Pancreas (tissue), 10 donors: ENCODE results near the gene CTSL. TPM values are rescaled to one million over a fixed set of nuclear protein-coding genes. Genes with fewer than 3 reads are reported as not detected.

Experiments used
- ATAC-seq, 4 donors: fragments of 200-7000 bp; cut with Tn5 transposase; one replicate each; pipeline versions ENCODE4 v1.8.0 to v1.9.1; 2020; ENCODE audit warnings: mild to moderate bottlenecking in 4 of 4, moderate library complexity in 4 of 4
- DNase-seq, 6 donors: peaks; one replicate each; pipeline ENCODE4 v3.0.0-alpha.2; 2020
- FAIRE-seq: peaks from 2 replicates; lab custom pipeline; 2012; peaks lifted over from hg19 to GRCh38; lab: Jason Lieb, UNC
- H3K27ac ChIP-seq, 4 donors: fragments of 200-600 bp; sonication (generic); 1 replicate in 3 of 4; 2 replicates in 1 of 4; pipeline versions ENCODE4 v1.5.0 to v1.8.0; 2020
- H3K27me3 ChIP-seq, 4 donors: fragments of 200-600 bp; one replicate each; pipeline ENCODE4 v1.8.0; 2021
- H3K36me3 ChIP-seq, 3 donors: fragments of 200-600 bp; sonication (generic) in 1 of 3; one replicate each; pipeline versions ENCODE4 v1.5.0 to v1.8.0; 2020 to 2021
- H3K4me1 ChIP-seq, 3 donors: fragments of 200-600 bp; one replicate each; pipeline ENCODE4 v1.8.0; 2021
- H3K4me3 ChIP-seq, 4 donors: fragments of 200-600 bp; sonication (generic) in 2 of 4; one replicate each; pipeline versions ENCODE4 v1.5.0 to v1.8.0; 2020 to 2021
- H3K9me3 ChIP-seq, 4 donors: fragments of 200-600 bp; one replicate each; pipeline ENCODE4 v1.8.0; 2021
- WGBS, 2 donors: extraction: QIAGEN DNeasy Blood & Tissue Kit; methylation state at CpG; one replicate each; pipeline ENCODE4 v1.1.7; 2013; 5-methylcytosine and 5-hydroxymethylcytosine counted together
- intact Hi-C, 3 donors: fragments of 100-400 bp; cut with DNase I; formaldehyde crosslinking; loops; one replicate each; pipeline versions ENCODE4 v1.11.1 to v1.14.2; 2022
- polyA plus RNA-seq, 2 donors: library from polyadenylated mRNA; stranded (reverse); fragments of 200-250 nt; gene quantifications; one replicate each; pipeline ENCODE4 v1.2.3, GENCODE V29; 2013
- total RNA-seq, 6 donors: library from RNA; stranded (reverse); fragmentation: NEBNext Ultra II Directional in 4 of 6; extraction: Animal tissue kit (Norgen Biotek cat#: 25700) in 4 of 6; gene quantifications; one replicate each; pipeline versions ENCODE4 v1.2.1 to v1.2.4, GENCODE V29; 2021 to 2023
- TF ChIP-seq, protein P1 (sequence below), 4 donors: fragments of 200-600 bp; sonication (generic) in 3 of 4; IDR thresholded peaks; one replicate each; pipeline versions ENCODE4 v1.5.0 to v1.8.0; 2021; ENCODE audit warnings: antibody characterized with exemption in 4 of 4
- donor health status: healthy with polysubstance abuse.
- donor health status: DM: no; HTN: no; CAD: no; lungs with moderate emphysema.
- donor health status: DM: no; HTN: no; CAD: no.
- donor health status: control.
- donor health status: control.
- donor health status: Bipolar disorder and iron deficiency.
- donor health status: DM: yes; HTN: yes; CAD: no.
- donor health status: DM: no; HTN: no; CAD: no.
- donor health status: DM: no; HTN: no; CAD: no.
- donor health status: DM: yes; HTN: yes; CAD: no.

Gene CTSL
- total and polyA plus RNA-seq, 8 donors = 33.8 to 67.7 (median 42.6) TPM

DNA sequence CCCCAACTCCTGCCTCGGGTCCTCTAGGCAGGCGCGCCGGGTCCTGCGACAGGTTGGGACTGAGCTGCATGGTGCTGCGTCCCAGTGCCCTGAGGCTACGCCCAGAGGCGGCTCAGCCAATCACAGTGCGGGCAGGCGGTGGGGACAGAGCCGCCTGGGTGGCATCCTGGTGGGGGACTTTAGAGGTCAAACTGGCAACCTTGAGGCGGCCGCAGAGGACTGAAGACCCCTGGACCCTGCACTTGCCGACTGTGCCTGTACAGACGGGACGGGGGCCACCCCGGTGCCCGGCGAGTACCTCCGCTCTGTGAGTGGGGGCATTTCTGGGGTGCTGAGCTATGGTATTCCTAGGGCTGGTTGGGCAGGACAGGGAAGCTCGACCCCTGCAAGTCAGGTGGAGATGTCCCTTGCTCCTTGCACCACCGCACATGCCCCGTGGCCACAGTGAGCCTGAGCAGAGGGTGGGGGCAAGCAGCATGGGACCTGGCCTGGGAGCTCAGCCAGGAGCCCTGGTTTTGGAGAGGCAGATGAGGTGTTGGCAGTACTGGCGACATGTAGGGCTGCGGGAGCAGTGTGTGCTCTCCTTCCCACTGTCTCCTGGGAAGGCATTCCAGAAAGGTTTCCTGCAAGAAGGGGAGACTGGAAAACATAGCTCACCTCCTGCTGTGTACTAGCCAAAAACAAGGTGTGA, 45.5 kb downstream of the CTSL start:
- no peak for DNase-seq
- FAIRE-seq = no peak
- no peaks in the 10 kb centered on the region for H3K4me1 ChIP-seq
- no peak overlapping the region for H3K27ac ChIP-seq
- no peak overlapping the region for H3K4me3 ChIP-seq
- TF ChIP-seq, protein P1, sequence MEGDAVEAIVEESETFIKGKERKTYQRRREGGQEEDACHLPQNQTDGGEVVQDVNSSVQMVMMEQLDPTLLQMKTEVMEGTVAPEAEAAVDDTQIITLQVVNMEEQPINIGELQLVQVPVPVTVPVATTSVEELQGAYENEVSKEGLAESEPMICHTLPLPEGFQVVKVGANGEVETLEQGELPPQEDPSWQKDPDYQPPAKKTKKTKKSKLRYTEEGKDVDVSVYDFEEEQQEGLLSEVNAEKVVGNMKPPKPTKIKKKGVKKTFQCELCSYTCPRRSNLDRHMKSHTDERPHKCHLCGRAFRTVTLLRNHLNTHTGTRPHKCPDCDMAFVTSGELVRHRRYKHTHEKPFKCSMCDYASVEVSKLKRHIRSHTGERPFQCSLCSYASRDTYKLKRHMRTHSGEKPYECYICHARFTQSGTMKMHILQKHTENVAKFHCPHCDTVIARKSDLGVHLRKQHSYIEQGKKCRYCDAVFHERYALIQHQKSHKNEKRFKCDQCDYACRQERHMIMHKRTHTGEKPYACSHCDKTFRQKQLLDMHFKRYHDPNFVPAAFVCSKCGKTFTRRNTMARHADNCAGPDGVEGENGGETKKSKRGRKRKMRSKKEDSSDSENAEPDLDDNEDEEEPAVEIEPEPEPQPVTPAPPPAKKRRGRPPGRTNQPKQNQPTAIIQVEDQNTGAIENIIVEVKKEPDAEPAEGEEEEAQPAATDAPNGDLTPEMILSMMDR (IDR thresholded peaks at IDR 0.05) = no peak
- WGBS, 2 donors = 49 to 55% methylated on average over 25 of the region's 25 CpGs
- no peaks in the 10 kb centered on the region for H3K9me3 ChIP-seq
- H3K27me3 ChIP-seq = no peaks in the 10 kb centered on the region
- ATAC-seq = no peak
- no peaks in the 10 kb centered on the region for H3K36me3 ChIP-seq
- intact Hi-C loops = no loop called here

DNA sequence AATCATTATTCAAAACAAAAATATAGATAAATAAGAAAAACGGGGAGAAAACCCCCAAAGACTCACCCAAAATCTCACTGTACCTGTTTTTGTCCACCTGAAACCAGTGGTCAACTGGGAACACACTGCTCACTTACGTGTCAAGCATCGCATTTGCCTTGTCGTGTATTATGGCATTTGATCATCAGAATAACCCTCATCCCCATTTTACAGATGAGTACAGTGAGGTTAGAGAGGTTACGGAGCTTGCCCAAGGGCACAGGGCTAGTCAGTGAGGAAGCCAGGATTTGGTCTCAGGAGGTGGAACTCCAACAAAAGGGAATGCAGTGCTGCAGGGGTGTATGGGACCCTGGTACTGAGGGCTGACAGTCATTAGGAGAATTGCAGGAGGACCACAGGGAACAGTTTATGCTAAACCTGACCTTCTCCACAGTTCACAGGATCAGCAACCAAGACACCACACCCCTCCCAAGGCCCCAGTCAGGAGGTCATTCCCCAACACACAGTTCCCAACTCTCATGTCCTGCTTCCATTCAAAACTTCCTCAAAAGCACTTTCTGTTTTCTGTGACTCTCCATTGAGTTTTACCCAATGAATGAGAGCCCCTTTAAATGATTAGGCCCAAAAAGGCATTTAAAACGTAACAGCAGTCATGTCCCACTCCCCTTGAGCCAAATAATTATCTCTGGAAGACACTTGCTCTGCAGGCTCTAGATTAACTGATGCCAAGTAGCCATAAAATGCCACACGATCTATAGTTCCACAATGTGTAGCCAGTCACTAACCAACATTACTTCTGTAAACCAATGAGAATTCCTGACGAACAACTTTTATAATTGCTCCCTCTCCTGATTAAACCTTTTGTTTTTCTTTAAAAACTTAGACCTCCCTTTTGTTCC, 50.8 kb downstream of the CTSL start:
- Histone ChIP-seq H3K27ac (no peak overlapping the region), H3K36me3 (no peaks in the 10 kb centered on the region), H3K9me3 (no peaks in the 10 kb centered on the region), H3K4me3 (no peak overlapping the region), H3K27me3 (no peaks in the 10 kb centered on the region), H3K4me1 (no peaks in the 10 kb centered on the region)
- TF ChIP-seq, protein P1 (IDR thresholded peaks at IDR 0.05) = no peak
- intact Hi-C loops = no loop called here
- WGBS, 2 donors = 71 to 76% methylated on average over 8 of the region's 8 CpGs
- DNase-seq (no peak), ATAC-seq (no peak), FAIRE-seq (no peak)

DNA sequence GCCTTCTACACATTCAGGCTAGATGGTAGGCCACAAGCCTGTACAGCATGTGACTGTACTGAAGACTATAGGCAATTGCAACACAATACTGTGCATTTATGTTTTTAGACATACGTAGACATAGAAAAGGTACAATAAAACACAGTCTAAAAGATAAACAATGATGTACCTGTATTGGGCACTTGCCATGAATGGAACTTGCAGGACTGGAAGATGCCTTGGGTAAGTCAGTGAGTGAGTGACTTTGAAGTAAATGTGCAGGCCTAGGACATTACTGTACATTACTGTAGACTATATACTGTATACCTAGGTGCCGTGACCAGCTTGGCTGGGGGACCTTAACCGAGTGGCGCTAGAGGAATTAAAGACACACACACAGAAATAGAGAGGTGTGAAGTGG, 53.1 kb downstream of the CTSL start:
- 92 to 98% methylated on average over 4 of the region's 4 CpGs for WGBS, 2 donors
- ATAC-seq = no peak
- Histone ChIP-seq H3K4me3 (no peak overlapping the region), H3K36me3 (no peaks in the 10 kb centered on the region), H3K9me3 (no peaks in the 10 kb centered on the region), H3K4me1 (no peaks in the 10 kb centered on the region), H3K27me3 (no peaks in the 10 kb centered on the region), H3K27ac (no peak overlapping the region)
- no peak for FAIRE-seq
- intact Hi-C loops = no loop called here
- TF ChIP-seq, protein P1 (IDR thresholded peaks at IDR 0.05) = no peak
- DNase-seq = no peak

Other genes with a start within 250 kb of the CTSL start
- gene DAPK1, start 228.3 kb upstream of the CTSL start, total RNA-seq = 10 to 100 TPM; 43.1 to 98.7 (median 48.9) TPM
- gene DAPK1, start 228.3 kb upstream of the CTSL start, polyA plus RNA-seq = 10 to 100 TPM; 29.1 to 31.8 TPM
- gene SPATA31E1, start 156.8 kb downstream of the CTSL start, total RNA-seq = not detected
- gene SPATA31E1, start 156.8 kb downstream of the CTSL start, polyA plus RNA-seq = under 1 TPM in 1 of 2 donors, not detected in 1; 0.02 TPM
- gene SPATA31C1, start 191.8 kb downstream of the CTSL start, total RNA-seq = not detected
- gene SPATA31C1, start 191.8 kb downstream of the CTSL start, polyA plus RNA-seq = not detected
- gene CDK20, start 248.4 kb downstream of the CTSL start, total RNA-seq = 1 to 10 TPM; 3.6 to 9.1 (median 4.6) TPM
- 10 to 100 TPM in 1 of 2 donors, 1 to 10 TPM in 1; 9.4 to 16.4 TPM for gene CDK20, start 248.4 kb downstream of the CTSL start, polyA plus RNA-seq